Hindlimb muscle (tissue), 1 donor: ENCODE results near the gene NMNAT2. TPM values are rescaled to one million over a fixed set of nuclear protein-coding genes. Genes with fewer than 3 reads are reported as not detected.
"Not testable (repeated sequence)": the region's sequence is repeated elsewhere in the genome, so short reads cannot be mapped to it uniquely, and the experiment has no call there.

ENCODE experiments used
- DNase-seq: peaks from one replicate; pipeline ENCODE4 v3.0.0-alpha.2; 2013
- polyA plus RNA-seq: library from polyadenylated mRNA; unstranded; fragments of 120-200 nt; gene quantifications from one replicate; pipeline ENCODE4 v1.2.1, GENCODE V29; 2013; ENCODE audit not compliant: insufficient read length

Gene NMNAT2
- 0.85 TPM for polyA plus RNA-seq

DNA sequence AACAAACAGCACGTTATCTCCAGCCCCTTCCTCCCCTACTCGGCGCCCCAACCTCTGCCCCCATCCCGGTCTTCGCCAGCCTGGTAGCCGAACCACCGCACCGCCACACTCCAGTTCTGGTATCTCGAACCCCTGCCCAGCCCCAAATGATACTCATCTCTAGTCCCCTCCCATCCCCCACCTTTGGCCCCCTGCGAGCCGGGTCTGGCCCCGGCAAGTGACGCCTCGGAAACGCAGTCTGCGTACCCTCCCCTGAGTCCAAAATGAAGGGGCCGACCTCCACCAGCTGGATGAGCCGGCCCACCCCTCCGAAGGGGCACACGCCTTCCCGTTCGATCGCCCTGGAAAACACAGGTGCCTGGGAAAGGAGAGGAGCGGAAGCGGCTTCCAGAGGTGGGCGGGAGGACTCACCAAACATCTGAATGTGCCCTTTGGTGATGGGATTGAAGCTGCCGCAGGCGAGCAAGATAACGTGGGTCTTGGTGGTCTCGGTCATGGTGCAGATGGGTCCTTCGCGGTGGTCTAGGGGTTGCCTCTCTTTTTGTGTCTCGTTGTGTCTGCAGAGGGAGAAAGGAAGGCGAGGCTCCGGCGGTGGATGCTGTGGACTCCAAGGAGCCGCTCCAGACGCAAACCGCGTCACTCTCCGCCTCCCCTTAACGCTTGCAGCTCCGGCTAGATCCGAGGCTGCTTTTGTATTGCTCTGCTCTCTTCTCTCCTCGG is at the start of gene NMNAT2:
Gene NMNAT2 (minus strand): TSS at position 609 of the 720 bp plus-strand sequence. CDS start 113 bp downstream, at position 496.
- DNase-seq, result peak; percentile 22

DNA sequence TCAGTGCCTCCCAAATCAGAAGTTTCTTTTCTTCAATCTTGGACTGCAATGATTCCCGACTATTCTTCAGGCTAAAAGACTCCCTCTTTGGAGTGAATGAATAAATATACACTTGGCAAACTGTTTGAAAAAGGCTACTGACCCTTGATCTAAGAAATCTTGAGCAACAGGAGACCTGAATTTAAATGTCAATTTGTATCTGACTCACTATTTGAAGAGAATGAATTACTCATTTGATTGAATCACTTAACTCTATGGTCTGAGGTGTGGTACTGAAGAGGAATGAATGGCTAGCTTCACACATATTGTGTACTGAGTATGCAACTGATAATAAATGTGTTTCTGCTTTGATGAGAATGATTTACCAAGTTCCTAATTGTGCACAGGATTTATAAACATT is 49.5 kb upstream of the NMNAT2 start:
- DNase-seq, result no peak

DNA sequence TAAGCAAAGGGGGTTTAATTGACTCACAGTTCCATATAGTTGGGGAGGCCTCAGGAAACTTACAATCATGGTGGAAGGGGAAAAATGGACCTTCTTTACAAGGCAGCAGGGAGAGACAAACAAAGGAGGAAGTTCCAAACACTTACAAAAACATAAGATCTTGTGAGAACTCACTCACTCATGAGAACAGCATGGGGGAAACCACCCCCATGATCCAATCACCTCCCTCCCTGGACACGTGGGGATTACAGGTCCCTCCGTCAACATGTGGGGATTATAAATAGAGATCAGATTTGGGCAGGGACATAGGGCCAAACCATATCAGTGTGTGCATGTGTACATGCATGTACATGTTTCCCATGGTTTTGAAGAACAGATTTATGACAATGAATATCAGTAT is 48.6 kb upstream of the NMNAT2 start:
- no peak for DNase-seq

DNA sequence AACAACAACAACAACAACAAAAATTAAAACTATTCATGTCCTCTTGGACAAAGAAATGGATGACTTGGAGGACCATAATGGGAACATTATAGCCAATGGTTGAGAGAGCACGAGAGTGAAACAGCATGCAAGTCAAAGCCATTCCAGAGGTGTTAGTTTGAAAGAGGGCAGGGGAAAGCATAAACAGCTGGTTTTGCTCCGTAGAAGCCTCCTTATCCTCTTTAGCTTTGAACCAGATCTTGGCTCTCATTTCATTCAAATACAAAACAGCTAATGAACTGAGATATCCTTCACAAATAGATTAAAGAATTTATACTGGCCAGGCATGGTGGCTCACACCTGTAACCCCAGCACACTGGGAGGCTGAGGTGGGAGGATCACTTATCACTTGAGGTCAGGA is 45.4 kb upstream of the NMNAT2 start:
- no peak for DNase-seq

DNA sequence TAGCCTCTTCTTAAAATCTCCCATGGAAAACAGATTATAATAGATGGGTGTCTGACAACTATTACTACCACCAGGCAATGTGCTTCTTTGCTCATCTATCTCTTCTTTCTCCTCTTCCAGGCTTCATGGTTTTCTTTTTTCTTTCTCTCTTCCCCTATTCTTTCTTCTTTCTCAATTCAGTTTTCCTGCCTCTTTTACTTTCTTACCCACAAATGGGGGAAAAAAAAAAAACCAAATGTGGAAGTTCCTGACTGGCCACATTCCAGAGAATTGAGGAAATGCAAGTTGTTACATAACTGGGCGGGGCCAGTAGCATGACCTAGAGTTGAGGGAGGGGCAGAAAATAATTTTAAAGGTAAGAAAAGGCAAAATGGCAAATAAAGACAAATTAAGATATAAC is 43.2 kb upstream of the NMNAT2 start:
- no peak for DNase-seq

DNA sequence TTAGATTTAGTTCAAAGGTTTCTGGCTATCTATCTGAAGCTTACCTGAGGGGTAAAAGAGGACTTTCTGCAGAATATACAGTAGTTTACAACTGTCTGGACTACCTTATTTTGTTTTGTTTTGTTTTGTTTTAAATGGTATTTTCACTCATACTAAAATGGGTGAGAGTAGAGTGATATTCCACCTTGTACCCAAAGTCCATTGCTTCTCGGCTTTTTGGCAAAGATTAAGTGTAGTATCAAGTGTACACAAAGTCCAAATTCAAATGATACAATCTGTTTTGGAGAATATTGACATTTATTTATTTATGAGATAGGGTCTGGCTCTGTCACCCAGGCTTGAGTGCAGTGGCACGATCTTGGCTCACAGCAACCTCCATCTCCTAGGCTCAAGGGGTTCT is 42.4 kb upstream of the NMNAT2 start:
- no peak for DNase-seq

DNA sequence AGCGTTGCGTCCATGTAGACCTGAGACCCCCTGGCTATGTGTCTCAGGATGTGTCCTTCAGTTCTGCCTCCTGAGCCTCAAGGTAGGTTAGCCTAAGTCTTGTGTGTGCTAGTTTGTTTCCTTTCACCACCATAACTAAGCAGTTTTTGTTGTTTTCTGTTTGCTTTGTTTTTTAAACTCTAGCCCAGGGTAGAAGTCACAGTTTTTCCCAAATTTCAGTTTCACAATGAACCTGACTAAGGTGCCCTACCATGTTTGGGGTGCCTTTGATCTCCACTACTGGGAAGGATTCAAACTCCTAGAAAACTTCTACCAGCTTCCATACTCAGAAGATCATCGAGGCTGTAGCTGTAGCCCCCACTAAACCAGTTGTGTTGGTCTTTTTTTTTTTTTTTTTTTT is 39.3 kb upstream of the NMNAT2 start:
- no peak for DNase-seq

DNA sequence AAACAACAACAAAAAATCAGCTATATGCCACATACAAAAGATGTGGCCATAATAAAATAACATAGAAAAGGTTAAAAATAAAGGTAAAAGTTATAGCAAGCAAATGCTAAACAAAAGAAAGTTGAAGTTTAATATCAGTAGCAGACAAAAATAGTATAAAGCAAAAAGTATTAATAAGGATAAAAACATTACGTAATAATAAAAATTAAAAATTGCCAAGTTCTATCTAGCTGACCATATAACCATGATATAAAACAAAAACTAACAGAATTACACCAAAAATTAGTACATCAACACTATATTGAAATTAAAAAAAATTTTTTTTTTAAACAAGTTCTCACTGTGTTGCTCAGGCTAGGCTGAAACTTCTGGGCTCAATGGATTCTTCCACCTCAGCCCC is 38.6 kb upstream of the NMNAT2 start:
- DNase-seq, result no peak

DNA sequence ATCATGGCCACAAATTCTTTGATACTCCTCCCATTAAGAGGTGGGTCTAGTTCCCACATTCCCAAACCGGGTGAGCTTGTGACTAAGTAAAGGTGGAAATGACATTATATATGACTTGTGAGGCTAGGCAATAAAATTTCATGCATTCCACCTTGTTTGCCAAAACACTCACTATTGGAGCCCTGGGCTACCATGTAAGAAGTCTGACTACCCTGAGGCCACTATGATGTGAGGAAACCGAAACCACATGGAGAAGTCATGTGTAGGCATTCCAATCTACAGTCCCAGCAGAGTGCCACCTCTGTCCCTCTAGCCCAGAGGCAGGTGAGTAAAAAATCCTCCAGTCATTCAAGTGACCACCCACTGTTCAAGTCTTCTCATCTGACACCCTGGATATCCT is 36.2 kb upstream of the NMNAT2 start:
- DNase-seq, result no peak

DNA sequence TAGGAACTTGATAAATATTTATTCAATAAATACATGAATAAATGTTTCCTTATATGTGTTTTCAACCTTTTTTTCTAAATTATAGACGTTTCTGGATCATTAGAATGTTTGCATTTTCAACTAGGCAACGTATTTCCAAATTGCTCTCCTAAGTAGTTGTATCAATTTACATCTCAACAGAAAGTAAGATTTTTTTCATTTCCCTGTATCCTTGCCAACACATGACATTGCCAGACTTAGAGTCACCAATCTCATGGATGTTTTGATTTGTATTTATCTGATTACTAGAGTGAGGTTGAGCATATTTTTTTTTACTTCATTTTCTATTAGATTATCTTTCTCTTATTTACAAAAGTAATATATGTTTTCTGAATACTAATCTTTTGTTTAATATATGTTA is 31.9 kb upstream of the NMNAT2 start:
- DNase-seq, result no peak

DNA sequence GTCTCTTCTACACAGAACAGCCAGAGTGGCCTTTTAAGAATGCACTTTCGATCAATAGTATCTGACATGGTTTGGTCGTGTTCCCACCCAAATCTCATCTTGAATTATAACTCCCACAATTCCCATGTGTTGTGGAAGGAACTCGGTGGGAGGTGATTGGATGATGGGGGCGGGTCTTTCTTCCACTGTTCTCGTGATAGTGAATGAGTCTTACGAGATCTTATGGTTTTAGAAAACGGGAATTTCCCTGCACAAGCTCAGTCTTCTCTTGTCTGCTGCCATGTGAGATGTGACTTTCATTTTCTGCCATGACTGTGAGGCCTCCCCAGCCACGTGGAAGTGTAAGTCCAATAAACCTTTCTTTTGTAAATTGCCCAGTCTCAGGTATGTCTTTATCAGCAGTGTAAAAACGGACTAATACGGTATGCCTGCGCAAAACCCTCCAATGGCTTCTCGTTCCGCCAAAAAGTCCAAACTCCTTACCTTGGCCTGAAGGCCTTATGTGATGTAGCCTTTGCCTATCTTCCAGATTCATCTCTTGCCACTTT is 31.1 kb upstream of the NMNAT2 start:
- DNase-seq, result no peak

DNA sequence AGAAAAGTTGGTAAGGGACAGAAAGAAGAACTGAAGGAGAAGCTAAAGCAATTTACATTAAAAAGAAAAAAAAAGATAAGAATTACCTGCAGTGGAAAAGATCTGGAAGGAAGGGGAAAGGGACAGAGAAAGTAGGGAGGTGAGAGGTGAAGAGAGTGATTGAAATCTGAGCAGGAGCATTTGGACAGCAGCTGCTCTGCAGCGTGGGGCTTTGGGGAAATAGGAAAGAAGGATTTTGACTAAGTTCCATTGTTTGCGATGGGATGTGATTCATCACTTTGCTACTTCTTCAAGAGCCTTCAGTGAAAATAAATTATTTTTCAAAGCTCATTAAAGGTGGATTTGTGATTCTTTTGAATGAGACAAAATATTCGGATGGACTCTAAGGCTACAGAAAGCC is 26.1 kb upstream of the NMNAT2 start:
- DNase-seq, result peak; percentile 42

DNA sequence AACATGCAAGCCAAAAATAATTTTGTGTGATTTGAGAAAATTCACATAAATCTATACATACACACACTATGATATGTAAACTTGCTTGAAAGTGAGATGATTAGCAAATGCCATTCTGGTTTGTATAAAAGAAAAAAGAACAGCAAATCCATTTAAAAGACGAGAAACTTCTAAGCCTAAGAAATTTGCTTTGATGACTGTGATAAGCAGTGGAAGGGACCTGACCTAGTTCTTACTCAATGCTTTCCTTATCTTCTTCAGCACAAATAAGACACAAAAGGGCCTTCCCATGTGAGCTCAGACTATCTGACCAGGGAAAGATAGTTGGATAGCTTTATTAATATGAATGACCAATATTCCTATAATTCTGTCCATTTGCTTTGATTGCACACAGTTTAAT is 25.3 kb upstream of the NMNAT2 start:
- DNase-seq, result no peak

DNA sequence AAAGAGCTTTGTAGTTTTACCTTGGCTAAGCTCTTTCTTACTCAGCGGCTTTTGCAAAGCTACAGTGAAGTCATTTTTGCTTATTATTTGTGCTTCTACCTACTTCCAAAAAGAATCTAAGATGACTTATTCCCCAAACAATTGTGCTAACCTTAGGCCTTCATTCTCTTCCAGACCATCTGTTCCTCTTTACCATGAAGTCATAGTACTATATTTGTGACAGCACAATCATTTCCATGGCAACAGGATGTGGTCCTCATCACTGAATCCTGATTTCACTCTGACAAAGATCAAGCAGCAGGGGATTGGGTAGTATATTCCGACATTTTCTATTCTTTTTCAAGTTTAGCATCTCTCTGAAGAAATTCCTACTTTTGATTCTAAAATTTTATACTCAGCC is 24.8 kb upstream of the NMNAT2 start:
- DNase-seq, result peak; percentile 43

DNA sequence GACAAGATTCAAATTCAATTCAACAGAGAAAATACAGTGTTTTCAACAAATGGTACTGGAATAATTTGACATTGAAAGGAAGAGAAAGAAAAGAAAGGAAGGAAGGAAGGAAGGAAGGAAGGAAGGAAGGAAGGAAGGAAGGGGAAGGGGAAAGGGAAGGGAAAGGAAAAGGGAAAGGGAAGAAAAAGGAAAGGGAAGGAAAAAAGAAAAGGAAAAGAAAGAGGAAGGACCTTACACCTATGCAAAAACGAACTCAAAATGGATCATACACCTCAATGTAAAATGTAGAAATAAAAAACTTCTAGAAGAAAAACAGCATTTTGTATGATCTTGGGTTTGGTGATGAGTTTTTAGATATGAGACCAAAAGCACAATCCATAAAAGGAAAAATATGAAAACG is 19.9 kb upstream of the NMNAT2 start:
- DNase-seq, result no peak

DNA sequence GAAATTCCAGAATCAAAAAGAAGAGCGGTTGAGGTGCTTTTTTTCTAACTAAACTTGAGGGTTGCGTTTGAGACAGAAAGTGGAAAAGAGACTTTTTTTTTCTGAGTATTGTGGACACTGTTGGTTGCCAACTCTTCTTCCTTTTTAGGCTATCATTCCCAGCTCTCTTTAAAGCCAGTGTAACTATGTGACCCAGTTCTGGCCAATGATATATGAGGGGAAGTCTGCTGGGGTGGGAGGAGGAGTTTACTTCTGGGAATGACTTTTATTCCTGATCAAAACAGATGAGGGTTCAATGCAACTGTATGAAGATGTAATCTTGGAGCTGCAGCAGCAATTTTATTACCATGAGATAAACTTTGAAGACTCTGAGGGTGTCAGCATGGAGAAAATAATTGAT is 17.3 kb upstream of the NMNAT2 start:
- no peak for DNase-seq

DNA sequence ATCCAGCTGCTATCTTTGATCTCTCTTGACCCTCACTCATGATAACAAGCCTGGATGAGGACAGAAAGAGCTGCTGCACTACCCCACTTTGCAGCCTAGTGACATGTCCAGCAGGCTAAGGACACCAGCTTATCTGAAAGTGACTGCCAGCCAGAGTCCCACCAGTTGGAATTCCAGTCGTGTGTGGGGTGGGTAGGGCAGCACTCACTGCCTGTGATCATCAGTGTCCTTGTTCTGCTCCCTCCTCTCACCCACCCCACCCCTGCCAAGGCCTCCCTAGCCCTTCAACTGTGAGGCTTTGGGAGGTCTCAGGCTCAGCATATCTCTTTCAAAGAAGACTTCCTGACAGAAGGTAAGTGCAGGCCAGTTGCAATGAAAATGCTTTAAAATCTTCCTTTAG is 15.5 kb upstream of the NMNAT2 start:
- DNase-seq, result no peak

DNA sequence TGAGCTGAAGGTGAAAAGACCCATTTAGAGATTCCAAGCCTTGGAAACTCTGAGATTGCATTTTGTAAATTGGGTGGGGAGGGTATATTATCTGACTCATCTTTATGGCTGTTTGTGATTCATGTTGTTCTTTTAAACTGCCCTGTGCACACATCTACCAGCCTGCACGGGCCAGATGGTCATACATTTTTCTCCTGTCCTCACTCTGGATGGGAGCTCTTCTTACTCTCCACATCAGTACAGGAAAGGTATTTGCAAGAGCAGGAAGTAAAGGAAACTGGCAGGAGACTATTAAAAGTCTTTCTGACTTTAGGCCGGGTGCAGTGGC is 14.3 kb upstream of the NMNAT2 start:
- no peak for DNase-seq

DNA sequence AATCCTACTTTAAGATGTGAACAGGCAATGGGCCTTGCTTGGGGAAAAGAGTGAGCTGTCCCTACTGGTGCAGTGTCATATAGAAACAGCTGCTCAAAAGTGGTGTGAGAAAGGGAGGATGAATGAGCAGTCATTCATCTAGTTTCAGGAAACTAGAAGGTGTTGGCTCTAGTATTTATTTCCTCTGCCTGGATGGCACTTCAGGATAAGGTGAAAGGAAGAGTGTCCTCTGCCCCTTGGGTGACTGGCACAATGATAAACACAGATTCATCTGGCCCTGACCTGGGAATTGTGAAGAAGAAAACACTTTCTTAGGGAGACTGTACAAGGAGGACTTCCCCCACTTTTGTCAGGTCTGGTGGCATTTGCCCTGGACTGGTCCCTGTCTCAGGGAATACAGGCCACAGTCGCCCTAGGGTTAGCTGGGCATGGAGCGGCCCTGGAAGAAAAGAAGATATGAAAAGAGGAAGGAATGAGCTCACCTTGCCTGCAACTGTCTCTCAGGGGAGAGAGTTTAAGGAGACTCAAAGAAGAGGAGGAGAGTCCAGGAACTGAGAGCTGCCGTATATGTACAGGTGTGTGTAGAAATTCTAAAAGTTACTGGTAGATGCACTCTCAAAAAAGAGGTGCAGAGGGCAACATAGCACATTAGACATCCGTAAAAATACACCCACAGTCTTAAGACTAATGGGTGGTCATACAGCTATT is 13.8 kb upstream of the NMNAT2 start:
- no peak for DNase-seq

DNA sequence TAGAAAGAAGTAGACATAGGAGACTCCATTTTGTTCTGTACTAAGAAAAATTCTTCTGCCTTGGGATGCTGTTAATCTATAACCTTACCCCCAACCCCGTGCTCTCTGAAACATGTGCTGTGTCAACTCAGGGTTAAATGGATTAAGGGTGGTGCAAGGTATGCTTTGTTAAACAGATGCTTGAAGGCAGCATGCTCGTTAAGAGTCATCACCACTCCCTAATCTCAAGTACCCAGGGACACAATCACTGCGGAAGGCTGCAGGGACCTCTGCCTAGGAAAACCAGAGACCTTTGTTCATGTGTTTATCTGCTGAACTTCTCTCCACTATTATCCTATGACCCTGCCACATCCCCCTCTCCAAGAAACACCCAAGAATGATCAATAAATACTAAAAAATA is 9.4 kb upstream of the NMNAT2 start:
- not testable (repeated sequence) for DNase-seq

DNA sequence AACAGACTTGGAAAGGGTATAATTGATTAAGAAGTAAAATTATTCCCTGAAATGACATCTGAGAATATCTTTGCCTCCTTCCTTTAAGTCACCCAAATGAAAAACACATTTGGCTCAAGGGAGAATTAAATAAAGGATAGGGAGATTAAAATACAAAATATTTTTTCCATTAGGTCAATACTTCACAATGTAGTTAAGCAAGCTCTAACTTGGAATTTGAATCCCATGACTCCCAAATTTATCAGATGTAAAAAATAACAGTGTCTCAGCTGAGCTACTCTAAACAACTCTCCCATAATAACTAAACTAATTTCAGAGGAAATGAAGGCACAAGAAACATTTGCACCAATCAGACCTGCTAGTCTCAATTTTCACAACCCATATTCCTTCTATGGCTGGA is 6.5 kb upstream of the NMNAT2 start:
- no peak for DNase-seq

DNA sequence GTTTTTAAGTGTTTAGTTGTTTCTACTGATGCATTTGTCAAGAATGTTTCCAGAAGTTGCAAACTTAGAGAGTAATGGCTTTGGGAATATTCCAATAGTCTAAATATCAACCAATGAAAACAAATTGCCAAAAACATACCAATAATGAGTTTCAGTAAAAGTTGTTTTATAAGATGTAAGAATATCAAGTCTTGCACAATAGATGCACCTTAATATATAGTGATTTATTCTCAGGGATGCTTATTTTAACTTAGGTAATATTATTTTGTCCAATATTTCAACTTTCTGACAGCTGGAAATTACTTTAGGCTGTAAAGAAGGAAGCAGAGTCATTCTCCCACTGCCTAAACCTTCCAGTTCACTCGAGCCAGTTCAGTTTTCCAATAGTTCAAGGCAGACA is 5.4 kb upstream of the NMNAT2 start:
- no peak for DNase-seq

DNA sequence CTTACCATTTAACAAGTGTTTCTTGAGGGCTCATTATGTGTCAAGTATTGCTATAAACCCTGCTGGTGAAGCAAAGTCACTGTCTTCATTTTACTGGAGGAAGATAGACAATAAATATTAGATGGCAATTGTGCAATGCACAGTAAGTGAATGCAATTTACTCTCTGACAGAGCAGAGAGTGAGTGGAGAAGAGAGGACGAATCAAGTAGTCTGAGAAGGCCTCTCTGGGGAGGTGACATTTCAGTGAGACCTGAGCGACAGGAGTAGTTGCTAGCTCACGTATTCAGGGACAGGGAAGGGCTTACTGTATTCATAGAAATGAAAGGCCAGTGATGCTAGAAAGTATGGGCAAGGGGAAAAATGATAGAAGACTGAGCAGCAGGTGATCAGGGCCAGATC is 1.2 kb upstream of the NMNAT2 start:
- no peak for DNase-seq

DNA sequence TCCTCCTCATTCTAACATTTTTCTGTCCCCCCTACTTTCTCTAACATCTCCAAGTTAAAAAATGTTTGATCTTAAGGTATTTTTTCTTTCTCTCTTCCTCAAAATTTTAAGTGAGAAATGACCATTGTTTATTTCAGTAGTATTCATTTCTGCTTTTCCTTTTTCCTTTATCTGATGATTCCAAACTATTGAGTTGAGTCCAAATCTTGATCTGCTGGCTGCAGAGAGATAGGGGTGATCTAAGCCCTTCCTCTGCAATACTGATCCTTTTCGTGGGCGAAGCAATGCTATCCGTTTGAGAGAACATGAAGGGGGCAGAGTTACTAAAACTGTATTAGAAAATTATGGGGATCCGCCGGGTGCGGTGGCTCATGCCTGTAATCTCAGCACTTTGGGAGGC is 516 bp upstream of the NMNAT2 start:
- no peak for DNase-seq
